Mesendoderm (in vitro differentiated cells): ENCODE measurements around the gene DNAJC4.

Source experiments
- DNase-seq: peaks from one replicate; pipeline ENCODE4 v3.0.0; 2013
- H2AK5ac ChIP-seq: 2 replicates; pipeline ENCODE4 v1.6.1; 2013; ENCODE audit warnings: low read length, inconsistent platforms
- H2BK120ac ChIP-seq: 2 replicates; pipeline ENCODE4 v1.6.1; 2013; ENCODE audit warnings: low read depth, mild to moderate bottlenecking, low read length, moderate library complexity, mixed read lengths
- H2BK15ac ChIP-seq: replicated peaks from 2 replicates; pipeline ENCODE4 v1.6.1; 2013; ENCODE audit warnings: low read depth, mild to moderate bottlenecking, moderate library complexity
- H2BK5ac ChIP-seq: 2 replicates; pipeline ENCODE4 v1.6.1; 2013; ENCODE audit warnings: low read length, inconsistent platforms
- H3K18ac ChIP-seq: 2 replicates; pipeline ENCODE4 v1.6.1; 2013; ENCODE audit warnings: mild to moderate bottlenecking, low read length, mixed read lengths
- H3K23ac ChIP-seq: one replicate; pipeline ENCODE4 v1.6.1; 2013; ENCODE audit warnings: low read length
- H3K27ac ChIP-seq: 2 replicates; pipeline ENCODE4 v1.5.1; 2013; ENCODE audit warnings: low read depth, mild to moderate bottlenecking, inconsistent platforms, low read length, moderate library complexity
- H3K27me3 ChIP-seq: 2 replicates; pipeline ENCODE4 v1.6.1; 2013; ENCODE audit warnings: low read length, control low read depth, mild to moderate bottlenecking, inconsistent platforms; ENCODE audit not compliant: insufficient read depth, poor library complexity
- H3K36me3 ChIP-seq: 2 replicates; pipeline ENCODE4 v1.6.1; 2013; ENCODE audit warnings: low read length, inconsistent platforms; ENCODE audit not compliant: control insufficient read depth, insufficient read depth
- H3K4ac ChIP-seq: one replicate; pipeline ENCODE4 v1.6.1; 2013; ENCODE audit warnings: low read depth, mild to moderate bottlenecking, low read length, moderate library complexity
- H3K4me1 ChIP-seq: 2 replicates; pipeline ENCODE4 v1.6.1; 2013; ENCODE audit warnings: low read depth, low read length, inconsistent platforms; ENCODE audit not compliant: control insufficient read depth
- H3K4me2 ChIP-seq: 2 replicates; pipeline ENCODE4 v1.6.1; 2013; ENCODE audit warnings: low read length
- H3K4me3 ChIP-seq: 2 replicates; pipeline ENCODE4 v1.5.1; 2013; ENCODE audit warnings: mild to moderate bottlenecking, low read length
- H3K56ac ChIP-seq: one replicate; pipeline ENCODE4 v1.6.1; 2013; ENCODE audit warnings: low read length
- H3K79me1 ChIP-seq: 2 replicates; pipeline ENCODE4 v1.6.1; 2013; ENCODE audit warnings: low read length, inconsistent platforms
- H3K79me2 ChIP-seq: 2 replicates; pipeline ENCODE4 v1.6.1; 2013; ENCODE audit warnings: mild to moderate bottlenecking, low read length; ENCODE audit not compliant: control insufficient read depth, insufficient read depth
- H3K9ac ChIP-seq: 2 replicates; pipeline ENCODE4 v1.6.1; 2013; ENCODE audit warnings: low read length, inconsistent platforms
- H4K5ac ChIP-seq: one replicate; pipeline ENCODE4 v1.6.1; 2013; ENCODE audit warnings: low read length
- H4K8ac ChIP-seq: one replicate; pipeline ENCODE4 v1.6.1; 2013; ENCODE audit warnings: low read depth, mild to moderate bottlenecking, control low read depth, low read length, moderate library complexity
- WGBS: extraction: QIAGEN DNeasy Blood & Tissue Kit; methylation state at CpG from one replicate; pipeline ENCODE4 v1.1.7; 2013; ENCODE audit warnings: low lambda C conversion rate, missing lambda C conversion rate; ENCODE audit not compliant: insufficient coverage; ENCODE audit errors: extremely low coverage; 5-methylcytosine and 5-hydroxymethylcytosine counted together

DNAJC4 gene

GRCh38 chr11:64210301-64211020 lies 19.9 kb upstream of the DNAJC4 start:
- Histone ChIP-seq H3K4me1 (no peaks in the 10 kb centered on the region), H3K23ac (no peak overlapping the region), H3K27ac (no peak overlapping the region), H3K18ac (no peak overlapping the region), H2BK5ac (no peak overlapping the region), H3K27me3 (no peaks in the 10 kb centered on the region), H3K36me3 (peaks cover 6% of the 10 kb centered on the region), H4K5ac (no peak overlapping the region), H2BK15ac (no peak overlapping the region), H4K8ac (no peak overlapping the region), H3K4ac (no peak overlapping the region), H3K4me3 (no peak overlapping the region), H3K9ac (no peak overlapping the region), H3K79me2 (no peaks in the 10 kb centered on the region), H3K79me1 (peaks cover 1% of the 10 kb centered on the region), H3K56ac (no peak overlapping the region), H3K4me2 (no peak overlapping the region), H2AK5ac (no peak overlapping the region), H2BK120ac (no peak overlapping the region)
- DNase-seq = no peak
- WGBS = no CpG with 5 or more reads among the region's 24 CpGs

GRCh38 chr11:64211181-64211872 lies 19.0 kb upstream of the DNAJC4 start:
- H2AK5ac ChIP-seq = no peak overlapping the region
- H3K79me2 ChIP-seq = no peaks in the 10 kb centered on the region
- H3K27ac ChIP-seq = no peak overlapping the region
- H3K9ac ChIP-seq = no peak overlapping the region
- H2BK15ac ChIP-seq = no peak overlapping the region
- H3K4me1 ChIP-seq = no peaks in the 10 kb centered on the region
- H3K27me3 ChIP-seq = no peaks in the 10 kb centered on the region
- no peak overlapping the region for H3K4me2 ChIP-seq
- H3K23ac ChIP-seq = no peak overlapping the region
- WGBS = no CpG with 5 or more reads among the region's 30 CpGs
- no peak overlapping the region for H3K4ac ChIP-seq
- H4K8ac ChIP-seq = no peak overlapping the region
- no peak overlapping the region for H2BK120ac ChIP-seq
- H3K4me3 ChIP-seq = no peak overlapping the region
- no peaks in the 10 kb centered on the region for H3K79me1 ChIP-seq
- peaks cover 4% of the 10 kb centered on the region for H3K36me3 ChIP-seq
- no peak overlapping the region for H3K18ac ChIP-seq
- H3K56ac ChIP-seq = no peak overlapping the region
- no peak overlapping the region for H2BK5ac ChIP-seq
- no peak for DNase-seq
- H4K5ac ChIP-seq = no peak overlapping the region

GRCh38 chr11:64216879-64217278 lies 13.5 kb upstream of the DNAJC4 start:
- H3K79me2 ChIP-seq = no peaks in the 10 kb centered on the region
- no peaks in the 10 kb centered on the region for H3K79me1 ChIP-seq
- no peaks in the 10 kb centered on the region for H3K36me3 ChIP-seq
- H2BK15ac ChIP-seq = no peak overlapping the region
- no CpG with 5 or more reads among the region's 6 CpGs for WGBS
- H3K56ac ChIP-seq = no peak overlapping the region
- H4K8ac ChIP-seq = no peak overlapping the region
- H2BK5ac ChIP-seq = no peak overlapping the region
- no peak overlapping the region for H3K27ac ChIP-seq
- H2AK5ac ChIP-seq = no peak overlapping the region
- no peak overlapping the region for H3K4me2 ChIP-seq
- H3K4me1 ChIP-seq = no peaks in the 10 kb centered on the region
- H3K18ac ChIP-seq = no peak overlapping the region
- H3K4me3 ChIP-seq = no peak overlapping the region
- no peak overlapping the region for H4K5ac ChIP-seq
- no peak overlapping the region for H3K9ac ChIP-seq
- no peaks in the 10 kb centered on the region for H3K27me3 ChIP-seq
- no peak for DNase-seq
- no peak overlapping the region for H2BK120ac ChIP-seq
- no peak overlapping the region for H3K23ac ChIP-seq
- no peak overlapping the region for H3K4ac ChIP-seq

- Histone ChIP-seq H3K27ac (no peak overlapping the region), H2BK15ac (no peak overlapping the region), H3K79me2 (no peaks in the 10 kb centered on the region), H3K27me3 (no peaks in the 10 kb centered on the region), H4K5ac (no peak overlapping the region), H4K8ac (no peak overlapping the region), H3K56ac (no peak overlapping the region), H3K36me3 (no peaks in the 10 kb centered on the region), H3K18ac (no peak overlapping the region), H2BK5ac (no peak overlapping the region), H3K9ac (no peak overlapping the region), H3K4me2 (no peak overlapping the region), H3K4me1 (no peaks in the 10 kb centered on the region), H3K79me1 (no peaks in the 10 kb centered on the region), H2AK5ac (no peak overlapping the region), H3K23ac (no peak overlapping the region), H3K4ac (no peak overlapping the region), H2BK120ac (no peak overlapping the region), H3K4me3 (no peak overlapping the region)
- WGBS = no CpG with 5 or more reads among the region's 11 CpGs
- DNase-seq = no peak
Measured at GRCh38 chr11:64218628-64219353, 11.6 kb upstream of the DNAJC4 start.

GRCh38 chr11:64219354-64219684 lies 11.0 kb upstream of the DNAJC4 start:
- DNase-seq = no peak
- no peak overlapping the region for H3K27ac ChIP-seq
- H3K18ac ChIP-seq = no peak overlapping the region
- H3K56ac ChIP-seq = no peak overlapping the region
- H3K23ac ChIP-seq = no peak overlapping the region
- H4K8ac ChIP-seq = no peak overlapping the region
- no peak overlapping the region for H2AK5ac ChIP-seq
- WGBS = no CpG with 5 or more reads among the region's 7 CpGs
- no peak overlapping the region for H3K4me2 ChIP-seq
- no peak overlapping the region for H4K5ac ChIP-seq
- H3K4ac ChIP-seq = no peak overlapping the region
- H3K79me2 ChIP-seq = no peaks in the 10 kb centered on the region
- no peak overlapping the region for H2BK5ac ChIP-seq
- H3K9ac ChIP-seq = no peak overlapping the region
- no peak overlapping the region for H3K4me3 ChIP-seq
- no peaks in the 10 kb centered on the region for H3K4me1 ChIP-seq
- H2BK120ac ChIP-seq = no peak overlapping the region
- no peaks in the 10 kb centered on the region for H3K36me3 ChIP-seq
- H3K27me3 ChIP-seq = no peaks in the 10 kb centered on the region
- no peaks in the 10 kb centered on the region for H3K79me1 ChIP-seq
- H2BK15ac ChIP-seq = no peak overlapping the region
